ENCODE measurements around the gene NASP.

NASP gene

GRCh38 chr1:45554198-45554597 lies 29.6 kb upstream of the NASP start:
- FAIRE-seq, result no peak
- TF ChIP-seq CTCF (IDR thresholded peaks at IDR 0.05; ENCODE audit: insufficient read depth, missing control alignments), result no peak

GRCh38 chr1:45557422-45557944 lies 26.4 kb upstream of the NASP start:
- TF ChIP-seq CTCF (IDR thresholded peaks at IDR 0.05; ENCODE audit: insufficient read depth, missing control alignments), result no peak
- DNase-seq (ENCODE audit: insufficient read length, low spot score), result no peak
- no peak for FAIRE-seq

More at GRCh38 chr1:45554198-45554597, 29.6 kb upstream of the NASP start:
- no peak for DNase-seq (ENCODE audit: insufficient read length, low spot score)

- DNase-seq (ENCODE audit: insufficient read length, low spot score) (no peak), FAIRE-seq (no peak)
- TF ChIP-seq CTCF (IDR thresholded peaks at IDR 0.05; ENCODE audit: insufficient read depth, missing control alignments), result no peak
Measured at GRCh38 chr1:45563843-45564242, 20.0 kb upstream of the NASP start.

DNA sequence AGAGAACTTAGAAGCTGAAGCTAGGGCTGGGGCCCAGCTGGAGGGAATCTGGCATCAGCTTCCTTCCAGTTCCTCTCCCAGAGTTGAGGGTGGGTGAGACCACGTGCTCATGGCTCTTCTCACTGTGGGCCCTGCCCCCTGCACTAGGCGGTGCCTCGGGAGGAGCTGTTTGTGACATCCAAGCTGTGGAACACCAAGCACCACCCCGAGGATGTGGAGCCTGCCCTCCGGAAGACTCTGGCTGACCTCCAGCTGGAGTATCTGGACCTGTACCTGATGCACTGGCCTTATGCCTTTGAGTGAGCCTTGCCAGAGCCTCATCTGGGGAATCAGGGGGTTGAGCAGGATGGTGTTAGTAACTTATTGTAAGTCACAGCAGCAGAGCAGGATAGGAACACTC lies 17.1 kb upstream of the NASP start:
- DNase-seq (ENCODE audit: insufficient read length, low spot score) (no peak), FAIRE-seq (no peak)

GRCh38 chr1:45567911-45568310 lies 15.9 kb upstream of the NASP start:
- TF ChIP-seq CTCF (IDR thresholded peaks at IDR 0.05; ENCODE audit: insufficient read depth, missing control alignments), result no peak
- no peak for DNase-seq (ENCODE audit: insufficient read length, low spot score)
- no peak for FAIRE-seq

More for the DNA sequence above, 17.1 kb upstream of the NASP start:
- TF ChIP-seq CTCF (IDR thresholded peaks at IDR 0.05; ENCODE audit: insufficient read depth, missing control alignments), result no peak

GRCh38 chr1:45568421-45568820 lies 15.4 kb upstream of the NASP start:
- DNase-seq (ENCODE audit: insufficient read length, low spot score), result no peak
- no peak for TF ChIP-seq CTCF (IDR thresholded peaks at IDR 0.05; ENCODE audit: insufficient read depth, missing control alignments)
- no peak for FAIRE-seq

- DNase-seq (ENCODE audit: insufficient read length, low spot score) (no peak), FAIRE-seq (no peak)
- TF ChIP-seq CTCF (IDR thresholded peaks at IDR 0.05; ENCODE audit: insufficient read depth, missing control alignments), result no peak
Measured at GRCh38 chr1:45569571-45569961, 14.3 kb upstream of the NASP start.

Data from D721Med (cell line).